LHCN-M2 (cell line): ENCODE data around the gene TSPY4. TPM values are rescaled to one million over a fixed set of nuclear protein-coding genes. Genes with fewer than 3 reads are reported as not detected.
"Not testable (repeated sequence)": the region's sequence is repeated elsewhere in the genome, so short reads cannot be mapped to it uniquely, and the experiment has no call there.

Experiments
- DNase-seq: peaks from one replicate; pipeline ENCODE4 v3.0.0-alpha.2; 2012; ENCODE audit warnings: low read depth
- polyA plus RNA-seq: library from polyadenylated mRNA; unstranded; fragments of >200 nt; gene quantifications from one replicate; pipeline ENCODE4 v1.2.1, GENCODE V29; 2012; ENCODE audit warnings: missing spikeins
- total RNA-seq: library from RNA; depleted of rRNA; stranded (reverse); fragments of >200 nt; gene quantifications from 2 replicates; pipeline ENCODE4 v1.2.3, GENCODE V29; 2014; rRNA removed

Gene TSPY4, protein sequence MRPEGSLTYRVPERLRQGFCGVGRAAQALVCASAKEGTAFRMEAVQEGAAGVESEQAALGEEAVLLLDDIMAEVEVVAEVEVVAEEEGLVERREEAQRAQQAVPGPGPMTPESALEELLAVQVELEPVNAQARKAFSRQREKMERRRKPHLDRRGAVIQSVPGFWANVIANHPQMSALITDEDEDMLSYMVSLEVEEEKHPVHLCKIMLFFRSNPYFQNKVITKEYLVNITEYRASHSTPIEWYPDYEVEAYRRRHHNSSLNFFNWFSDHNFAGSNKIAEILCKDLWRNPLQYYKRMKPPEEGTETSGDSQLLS
- total RNA-seq: not detected in 2 replicates
- polyA plus RNA-seq: not detected

GRCh38 chrY:9337164-9337563 is at the start of gene TSPY4:
TSPY4 (plus strand) TSS chrY:9337464; CDS start chrY:9337510, 46 bp downstream.
- not testable (repeated sequence) for DNase-seq

DNA sequence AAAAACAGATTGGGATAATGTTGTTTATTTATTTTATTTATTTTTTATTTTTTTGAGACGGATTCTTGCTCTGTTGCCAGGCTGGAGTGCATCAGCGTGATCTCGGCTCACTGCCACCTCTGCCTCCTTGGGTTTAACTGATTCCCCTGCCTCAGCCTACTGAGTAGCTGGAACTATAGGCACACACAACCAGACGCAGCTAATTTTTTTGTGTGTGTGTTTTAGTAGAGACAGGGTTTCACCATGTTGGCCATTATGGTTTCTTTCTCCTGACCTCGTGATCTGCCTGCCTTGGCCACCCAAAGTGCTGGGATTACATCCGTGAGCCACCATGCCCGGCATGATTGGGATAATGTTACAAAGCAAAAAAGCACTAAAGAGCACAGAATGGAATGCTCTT is 16.3 kb upstream of the TSPY4 start:
- no peak for DNase-seq

- not testable (repeated sequence) for DNase-seq
These were observed 20.2 kb downstream of the TSPY4 start, which contains the start of gene TSPY8 for GRCh38 chrY:9357497-9357896. TSPY8 (plus strand) TSS chrY:9357797; CDS start chrY:9357843, 46 bp downstream.

Other genes with a start within 250 kb of the TSPY4 start
- gene TSPY8, start 20.3 kb downstream of the TSPY4 start, total RNA-seq: not detected in 2 replicates
- gene TSPY3, start 61.0 kb downstream of the TSPY4 start, total RNA-seq: not detected in 2 replicates
- gene TSPY1, start 129.5 kb downstream of the TSPY4 start, total RNA-seq: not detected in 2 replicates
- gene TSPY9, start 149.8 kb downstream of the TSPY4 start, total RNA-seq: not detected in 2 replicates
- not detected in 2 replicates for gene TSPY10, start 190.4 kb downstream of the TSPY4 start, total RNA-seq